HEK293T (cell line): ENCODE results near the gene DNAAF5.

Experiments used
- CTCF ChIA-PET: fragments of 350-600 bp; formaldehyde crosslinking; extraction: SDS; loops from one replicate; lab custom pipeline; 2021; ENCODE audit warnings: antibody characterized with exemption, inconsistent platforms; lab: Yijun Ruan, JAX
- POLR2A ChIA-PET: fragments of 350-600 bp; formaldehyde crosslinking; extraction: SDS; loops from one replicate; lab custom pipeline; 2020; ENCODE audit warnings: antibody characterized with exemption, inconsistent platforms; lab: Yijun Ruan, JAX
- DNase-seq: peaks from one replicate; pipeline ENCODE4 v3.0.0; 2012; ENCODE audit warnings: mixed read lengths; ENCODE audit errors: extremely low spot score
- ARNT ChIP-seq: fragments of 450-650 bp; IDR thresholded peaks from 2 replicates; pipeline ENCODE4 v1.6.1; 2017; ENCODE audit warnings: mild to moderate bottlenecking
- BHLHE40 ChIP-seq: fragments of 450-650 bp; IDR thresholded peaks from 2 replicates; pipeline ENCODE4 v1.6.1; 2016; ENCODE audit warnings: mild to moderate bottlenecking, moderate library complexity, borderline replicate concordance
- CTBP1 ChIP-seq: fragments of 450-650 bp; IDR thresholded peaks from 2 replicates; pipeline ENCODE4 v1.6.1; 2016; ENCODE audit warnings: borderline replicate concordance
- ELF4 ChIP-seq: fragments of 450-650 bp; IDR thresholded peaks from 2 replicates; pipeline ENCODE4 v1.6.1; 2017; ENCODE audit warnings: antibody characterized with exemption
- FOXA1 ChIP-seq: fragments of 450-650 bp; IDR thresholded peaks from 2 replicates; pipeline ENCODE4 v1.6.1; 2016; ENCODE audit warnings: mild to moderate bottlenecking
- FOXK2 ChIP-seq: fragments of 450-650 bp; IDR thresholded peaks from 2 replicates; pipeline ENCODE4 v1.6.1; 2016; ENCODE audit warnings: mild to moderate bottlenecking
- FOXM1 ChIP-seq: fragments of 450-650 bp; IDR thresholded peaks from 2 replicates; pipeline ENCODE4 v1.6.1; 2017; ENCODE audit warnings: mild to moderate bottlenecking, borderline replicate concordance
- HDGF ChIP-seq: fragments of 450-650 bp; IDR thresholded peaks from 2 replicates; pipeline ENCODE4 v1.6.1; 2017; ENCODE audit warnings: antibody characterized with exemption, borderline replicate concordance
- L3MBTL2 ChIP-seq: fragments of 450-650 bp; conservative IDR thresholded peaks from 2 replicates; pipeline ENCODE4 v1.6.1; 2016; ENCODE audit warnings: mild to moderate bottlenecking
- LEF1 ChIP-seq: fragments of 450-650 bp; IDR thresholded peaks from 2 replicates; pipeline ENCODE4 v1.6.1; 2017; ENCODE audit warnings: mild to moderate bottlenecking, borderline replicate concordance
- NFRKB ChIP-seq: fragments of 450-650 bp; IDR thresholded peaks from 2 replicates; pipeline ENCODE4 v1.6.1; 2016; ENCODE audit warnings: mild to moderate bottlenecking, moderate library complexity
- SP1 ChIP-seq: fragments of 450-650 bp; IDR thresholded peaks from 2 replicates; pipeline ENCODE4 v1.6.1; 2017
- SUZ12 ChIP-seq: fragments of 450-650 bp; IDR thresholded peaks from 2 replicates; pipeline ENCODE4 v1.6.1; 2016; ENCODE audit warnings: mild to moderate bottlenecking
- TARDBP ChIP-seq: fragments of 450-650 bp; IDR thresholded peaks from 2 replicates; pipeline ENCODE4 v1.6.1; 2016
- ZNF384 ChIP-seq: fragments of 450-650 bp; IDR thresholded peaks from 2 replicates; pipeline ENCODE4 v1.6.1; 2016
- TF ChIP-seq, protein P1 (sequence below): fragments of 450-650 bp; IDR thresholded peaks from 2 replicates; pipeline ENCODE4 v1.6.1; 2016

DNAAF5 gene

GRCh38 chr7:727104-727805 lies 756 bp downstream of the DNAAF5 start, which contains the start of gene PRKAR1B:
TSS of gene PRKAR1B (minus strand) at chr7:727281. CDS start at chr7:711505, 15,776 bp downstream.
- DNase-seq, result peak; percentile 22
- CTCF ChIA-PET, result no interaction called here
- TF ChIP-seq NFRKB (no peak), FOXK2 (no peak), ZNF384 (no peak), CTBP1 (no peak), HDGF (no peak), TARDBP (no peak), L3MBTL2 (no peak), LEF1 (no peak), ARNT (no peak), BHLHE40 (no peak), SP1 (no peak), SUZ12 (no peak), FOXA1 (no peak), ELF4 (no peak), FOXM1 (no peak)
- TF ChIP-seq, protein P1, sequence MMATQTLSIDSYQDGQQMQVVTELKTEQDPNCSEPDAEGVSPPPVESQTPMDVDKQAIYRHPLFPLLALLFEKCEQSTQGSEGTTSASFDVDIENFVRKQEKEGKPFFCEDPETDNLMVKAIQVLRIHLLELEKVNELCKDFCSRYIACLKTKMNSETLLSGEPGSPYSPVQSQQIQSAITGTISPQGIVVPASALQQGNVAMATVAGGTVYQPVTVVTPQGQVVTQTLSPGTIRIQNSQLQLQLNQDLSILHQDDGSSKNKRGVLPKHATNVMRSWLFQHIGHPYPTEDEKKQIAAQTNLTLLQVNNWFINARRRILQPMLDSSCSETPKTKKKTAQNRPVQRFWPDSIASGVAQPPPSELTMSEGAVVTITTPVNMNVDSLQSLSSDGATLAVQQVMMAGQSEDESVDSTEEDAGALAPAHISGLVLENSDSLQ, result no peak
- POLR2A ChIA-PET, result interaction anchor here (1.3 kb wide), 1 partner anchor 9 kb away, joined by 3 read pairs; no protein-coding TSS in a partner anchor

DNA sequence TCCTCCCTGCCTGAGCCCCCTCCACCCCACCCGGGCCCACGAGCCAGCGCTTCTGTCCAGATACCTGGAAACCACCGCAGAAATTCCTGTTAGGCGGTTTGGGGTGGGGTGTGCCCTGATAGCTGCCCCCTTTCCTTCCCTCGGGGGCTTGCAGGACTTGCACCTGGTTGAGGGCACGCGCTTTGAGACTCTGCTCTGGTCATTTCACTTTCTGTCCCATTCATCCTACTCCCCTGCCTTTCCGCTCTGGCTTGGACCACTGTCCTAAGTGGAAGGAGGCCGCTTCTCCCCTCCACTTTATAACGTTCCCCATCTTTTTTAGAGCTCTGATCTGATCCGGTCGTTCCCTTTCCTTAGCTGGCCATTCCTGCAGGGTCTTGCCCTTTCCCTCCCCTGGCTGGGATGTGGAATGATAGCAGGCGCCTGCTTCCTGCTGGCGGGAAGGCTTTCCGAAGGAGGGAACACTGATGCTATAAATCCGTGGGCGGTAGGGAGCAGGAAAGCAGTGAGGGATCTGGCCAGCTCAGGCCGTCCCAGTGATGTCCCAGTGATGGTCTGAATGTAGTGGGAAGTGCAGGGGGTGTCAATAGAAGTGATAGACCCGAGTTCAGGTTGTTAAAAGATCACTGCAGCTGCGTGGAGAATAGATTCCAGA lies 1.4 kb downstream of the DNAAF5 start:
- ChIA-PET POLR2A (interaction anchor here (1.0 to 1.3 kb wide), 2 partner anchors 8 to 43 kb away, joined by 3 read pairs; no protein-coding TSS in a partner anchor), CTCF (no interaction called here)
- TF ChIP-seq NFRKB (no peak), SUZ12 (no peak), FOXA1 (no peak), SP1 (no peak), TARDBP (no peak), LEF1 (no peak), ZNF384 (no peak), ELF4 (no peak), FOXM1 (no peak)
- no peak for DNase-seq

DNA sequence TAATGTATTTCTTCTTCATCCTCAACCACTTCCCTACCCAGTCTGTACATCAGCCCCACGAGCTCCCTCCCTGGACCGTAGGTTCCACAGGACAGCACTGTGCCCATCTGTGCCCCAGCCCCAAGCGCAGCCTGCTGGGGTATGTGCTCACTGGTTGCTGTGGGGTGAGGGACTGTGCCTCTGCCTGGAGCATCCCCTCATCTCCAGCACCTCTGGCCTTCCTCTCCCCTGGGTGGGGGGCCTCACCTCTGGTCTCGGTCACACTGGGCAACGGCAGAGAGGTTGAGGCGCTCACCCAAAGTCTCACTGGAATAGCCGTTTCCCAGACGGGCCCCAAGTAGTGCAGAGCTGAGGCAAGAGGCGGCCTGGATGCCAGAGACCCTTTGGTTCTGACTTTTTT lies 2.1 kb downstream of the DNAAF5 start:
- no peak for DNase-seq
- ChIA-PET CTCF (no interaction called here), POLR2A (interaction anchor here (1.0 kb wide), 1 partner anchor 42 kb away, joined by 3 read pairs; no protein-coding TSS in a partner anchor)
- TF ChIP-seq FOXA1 (no peak), NFRKB (no peak), BHLHE40 (no peak), SUZ12 (no peak), LEF1 (no peak)

DNA sequence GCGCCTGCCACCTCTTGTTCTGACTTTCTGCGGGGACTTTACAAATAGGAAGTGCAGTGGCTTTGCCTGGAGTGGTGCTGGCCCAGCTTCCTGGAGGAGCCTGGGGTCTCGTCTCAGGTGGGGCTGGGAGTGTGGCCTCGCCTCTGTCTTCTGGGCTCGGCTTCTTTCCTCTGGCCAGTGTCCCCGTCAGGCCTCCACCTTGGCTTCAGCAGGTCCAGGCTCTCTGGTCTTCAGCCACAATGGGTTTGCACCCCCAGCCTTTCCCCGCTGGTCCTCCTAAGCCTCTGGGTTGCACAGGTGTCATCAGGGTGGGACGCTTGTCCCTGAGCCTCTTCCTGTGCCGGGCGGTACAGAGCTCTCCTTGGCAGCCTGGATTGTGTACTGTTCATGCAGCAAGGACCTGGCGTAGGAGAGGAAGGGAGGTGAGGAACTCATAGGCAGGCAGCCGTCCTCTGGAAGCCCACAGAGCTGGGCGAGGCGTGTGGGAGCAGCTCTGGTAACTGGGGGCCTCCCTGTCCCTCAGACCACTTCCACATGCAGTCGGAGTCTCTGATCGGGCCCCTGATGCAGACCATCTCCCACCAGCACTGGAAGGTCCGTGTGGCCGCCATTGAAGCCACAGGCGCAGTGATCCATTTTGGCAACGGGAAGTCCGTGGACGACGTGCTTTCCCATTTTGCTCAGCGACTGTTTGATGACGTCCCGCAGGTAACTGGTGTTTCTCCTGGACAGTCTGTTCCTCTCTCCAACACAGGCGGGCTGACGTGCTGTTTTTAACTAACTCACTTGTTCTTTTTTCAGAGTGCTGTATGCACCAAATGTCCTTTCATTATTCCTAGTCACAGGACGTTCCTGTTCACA lies 2.9 kb downstream of the DNAAF5 start:
- POLR2A ChIA-PET, result no interaction called here
- CTCF ChIA-PET, result no interaction called here
- DNase-seq, result no peak
- TF ChIP-seq HDGF (no peak), FOXA1 (no peak), FOXK2 (no peak), NFRKB (no peak), SUZ12 (no peak), SP1 (no peak), L3MBTL2 (no peak), ZNF384 (no peak), BHLHE40 (no peak), CTBP1 (no peak), ELF4 (no peak), LEF1 (no peak), ARNT (no peak), FOXM1 (no peak), TARDBP (no peak)
- TF ChIP-seq, protein P1, result no peak

- TF ChIP-seq TARDBP (no peak), ARNT (no peak), NFRKB (no peak), SUZ12 (no peak), ELF4 (no peak), HDGF (no peak), LEF1 (no peak), SP1 (no peak), FOXK2 (no peak), FOXM1 (no peak), CTBP1 (no peak), FOXA1 (no peak), L3MBTL2 (no peak), ZNF384 (no peak), BHLHE40 (no peak)
- TF ChIP-seq, protein P1, result no peak
- DNase-seq, result no peak
- POLR2A ChIA-PET, result no interaction called here
- CTCF ChIA-PET, result no interaction called here
Observed at GRCh38 chr7:730501-731439, 4.3 kb downstream of the DNAAF5 start.
